Epidermal melanocyte (primary cell): ENCODE results near the gene MAPK11.

ENCODE experiments used
- DNase-seq: peaks from one replicate; pipeline ENCODE4 v3.0.0; 2011; ENCODE audit warnings: low spot score; ENCODE audit not compliant: insufficient read length

MAPK11 gene

DNA sequence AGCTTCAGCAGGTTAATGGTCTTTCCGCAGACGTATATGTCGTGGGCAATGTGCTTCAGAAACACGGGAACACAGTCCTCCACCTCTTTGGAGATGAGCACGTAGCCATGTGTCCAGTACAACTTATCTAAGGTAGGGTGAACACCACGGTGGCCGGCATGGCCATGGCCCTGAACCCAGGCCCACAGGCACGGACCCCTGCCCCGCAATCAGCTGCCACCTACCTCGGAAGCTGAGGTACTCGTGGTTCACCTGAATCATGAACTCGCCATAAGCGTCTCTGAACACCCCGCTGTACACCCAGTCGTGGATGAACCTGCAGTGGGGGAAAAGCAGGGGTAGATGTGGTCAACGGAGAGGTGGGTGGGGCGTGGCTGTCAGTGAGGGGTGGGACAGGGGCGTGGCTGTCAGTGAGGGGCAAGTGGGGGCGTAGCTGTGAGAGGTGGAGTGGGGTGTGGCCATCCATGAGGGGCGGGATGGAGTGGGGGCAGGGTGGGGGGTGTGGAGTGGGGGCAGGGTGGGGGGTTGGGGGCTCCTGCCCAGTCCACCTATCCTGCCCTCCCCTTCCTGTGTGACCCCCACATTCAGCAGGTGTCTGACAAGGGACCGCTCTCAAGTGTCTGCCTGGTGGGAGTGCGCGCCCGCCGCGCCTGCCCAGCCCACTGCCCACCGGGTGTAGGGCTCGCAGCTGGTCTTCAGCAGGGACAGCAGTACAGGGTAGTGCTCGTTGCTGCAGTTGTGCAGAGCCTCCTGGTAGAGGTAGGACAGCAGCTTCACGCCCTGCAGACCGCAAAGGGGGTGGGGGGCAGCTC is 43.9 kb downstream of the MAPK11 start:
- DNase-seq = no peak

DNA sequence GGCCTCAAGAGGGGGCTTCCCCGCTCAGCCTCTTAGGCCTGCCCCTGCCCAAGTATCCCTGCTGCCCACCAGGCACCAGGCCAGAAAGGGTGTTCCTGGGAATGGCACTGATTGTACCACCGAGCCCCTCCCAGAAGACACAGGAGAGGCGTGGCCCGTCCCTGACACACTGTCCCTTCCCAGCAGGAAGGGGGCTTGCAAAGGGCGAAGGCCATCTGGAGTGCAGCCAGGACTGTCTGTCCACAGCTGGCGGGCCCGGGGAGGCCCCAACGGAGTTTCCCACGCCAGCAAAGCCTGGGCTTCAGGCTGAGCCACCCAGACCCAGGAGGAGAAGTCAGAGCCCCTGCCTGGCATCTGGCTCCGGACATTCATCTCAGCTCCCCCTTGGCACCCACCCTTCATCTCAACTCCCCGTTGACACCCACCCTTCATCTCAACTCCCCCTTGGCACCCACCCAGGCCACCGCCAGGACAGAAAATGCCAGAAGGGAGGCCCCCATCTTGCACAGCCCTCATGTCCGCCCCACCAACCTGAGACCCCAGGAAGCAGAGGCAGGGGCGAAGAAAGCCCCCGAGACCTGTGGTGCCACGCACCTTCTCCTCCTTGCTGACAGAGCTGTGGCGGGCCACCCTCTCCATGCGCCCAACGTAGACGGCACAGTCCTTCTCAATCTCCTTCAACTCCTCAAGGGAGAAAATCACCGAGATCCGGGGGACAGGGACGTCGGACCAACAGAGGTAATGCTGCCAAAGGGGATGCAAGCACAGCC is 44.8 kb downstream of the MAPK11 start:
- DNase-seq = no peak

DNA sequence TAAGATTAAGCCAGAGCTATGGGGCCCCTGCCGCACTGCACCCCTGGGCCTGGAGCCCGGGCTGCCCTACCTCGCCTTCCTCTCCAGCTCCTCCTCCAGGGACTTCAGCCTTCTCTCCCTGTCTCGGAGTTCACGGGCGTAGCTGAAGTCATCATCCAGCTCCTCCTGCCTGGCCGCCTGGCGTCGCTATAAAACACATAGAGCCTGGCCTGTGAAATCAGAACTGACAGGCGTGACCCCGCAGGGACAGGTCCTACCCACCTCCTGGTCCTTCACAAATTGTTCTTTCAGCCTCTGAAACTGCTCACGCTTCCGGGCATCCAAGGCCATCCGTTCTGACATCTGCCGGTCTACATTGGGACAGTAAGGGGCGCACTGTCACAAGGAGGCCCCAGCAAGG is 46.1 kb downstream of the MAPK11 start:
- DNase-seq = no peak

DNA sequence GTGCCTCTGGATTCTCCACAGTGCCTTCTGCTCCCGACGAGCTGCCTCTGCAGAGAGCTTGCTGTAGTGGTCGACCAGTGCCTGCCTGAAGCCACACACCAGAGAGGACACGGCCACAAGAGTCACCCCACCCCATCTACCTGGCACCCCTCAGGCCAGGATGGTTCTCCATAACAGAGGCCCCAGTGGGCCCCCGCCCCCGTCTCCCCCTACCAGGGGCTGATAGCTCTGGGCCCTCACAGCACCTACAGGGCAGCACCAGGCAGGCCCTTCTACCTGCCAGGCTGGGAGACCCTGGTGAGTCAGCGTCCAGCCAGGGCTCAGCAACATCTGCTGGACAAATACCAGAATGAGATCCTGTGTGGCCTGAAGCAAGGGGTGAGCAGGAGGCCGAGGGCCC is 47.7 kb downstream of the MAPK11 start:
- DNase-seq = no peak

DNA sequence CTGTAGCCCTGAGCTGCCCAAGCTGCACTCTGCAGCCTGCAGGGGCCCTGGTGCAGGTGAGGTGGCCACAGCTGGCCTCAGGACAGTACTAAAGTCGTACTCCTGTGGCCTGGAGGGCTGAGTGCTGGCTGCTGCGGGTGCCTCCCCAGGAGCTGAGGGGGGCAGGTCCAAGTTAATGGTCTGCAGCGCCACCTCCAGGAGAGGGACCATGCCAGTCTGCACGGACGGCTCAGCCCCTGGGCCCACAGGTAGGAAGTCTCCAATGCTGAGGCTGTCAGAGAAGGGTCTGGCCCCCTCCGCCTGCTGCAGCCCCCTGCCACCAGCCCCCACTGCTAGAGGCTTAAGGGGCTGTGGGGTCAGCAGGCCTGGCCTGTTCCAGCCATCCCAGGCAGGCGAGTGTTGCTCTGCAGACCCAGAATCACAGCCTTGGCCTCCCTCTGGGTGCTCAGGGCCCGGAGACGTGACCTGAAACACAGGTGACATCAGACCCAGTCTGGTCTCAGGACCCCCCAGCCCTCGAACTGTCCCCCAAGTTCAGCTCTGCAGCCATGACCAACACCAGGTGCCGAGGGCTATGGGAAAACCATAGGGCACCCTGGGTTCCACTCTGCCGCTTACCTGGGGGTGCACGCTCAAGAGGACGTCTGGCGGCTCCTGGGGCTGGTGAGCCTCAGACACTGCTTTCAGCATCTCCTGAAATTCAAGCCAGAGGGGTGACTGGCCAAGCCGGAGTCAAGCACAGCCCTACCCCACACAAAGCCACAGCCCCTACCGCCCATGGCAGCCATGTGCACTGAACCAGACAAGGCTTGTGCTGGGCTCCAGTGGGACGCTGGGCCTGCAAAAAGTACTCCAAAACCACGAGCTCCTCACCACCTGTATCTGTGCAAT is 48.5 kb downstream of the MAPK11 start:
- DNase-seq = no peak

DNA sequence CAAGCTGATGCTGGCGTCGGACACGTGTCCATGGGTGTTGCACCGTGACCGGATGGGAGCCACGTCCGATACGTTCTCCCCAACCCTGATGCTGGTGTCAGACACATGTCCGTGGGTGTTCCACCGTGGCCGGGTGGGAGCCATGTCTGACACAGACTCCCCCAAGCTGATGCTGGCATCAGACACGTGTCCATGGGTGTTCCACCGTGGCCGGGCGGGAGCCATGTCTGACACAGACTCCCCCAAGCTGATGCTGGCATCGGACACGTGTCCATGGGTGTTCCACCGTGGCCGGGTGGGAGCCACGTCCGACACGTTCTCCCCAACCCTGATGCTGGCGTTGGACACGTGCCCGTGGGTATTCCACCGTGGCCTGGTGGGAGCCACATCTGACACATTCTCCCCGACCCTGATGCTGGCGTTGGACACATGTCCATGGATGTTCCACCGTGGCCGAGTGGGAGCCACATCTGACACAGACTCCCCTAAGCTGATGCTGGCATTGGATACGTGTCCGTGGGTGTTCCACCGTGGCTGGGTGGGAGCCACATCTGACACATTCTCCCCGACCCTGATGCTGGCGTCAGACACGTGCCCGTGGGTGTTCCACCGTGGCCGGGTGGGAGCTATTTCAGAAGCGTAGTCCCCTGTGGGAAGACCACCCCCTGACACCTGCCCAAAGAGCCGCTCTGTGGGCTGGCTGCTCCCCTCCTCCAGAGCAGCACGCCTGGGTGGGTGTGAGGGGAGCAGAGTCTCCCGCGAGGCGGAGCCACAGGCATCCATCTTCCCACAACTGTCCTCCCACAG is 49.4 kb downstream of the MAPK11 start:
- no peak for DNase-seq

DNA sequence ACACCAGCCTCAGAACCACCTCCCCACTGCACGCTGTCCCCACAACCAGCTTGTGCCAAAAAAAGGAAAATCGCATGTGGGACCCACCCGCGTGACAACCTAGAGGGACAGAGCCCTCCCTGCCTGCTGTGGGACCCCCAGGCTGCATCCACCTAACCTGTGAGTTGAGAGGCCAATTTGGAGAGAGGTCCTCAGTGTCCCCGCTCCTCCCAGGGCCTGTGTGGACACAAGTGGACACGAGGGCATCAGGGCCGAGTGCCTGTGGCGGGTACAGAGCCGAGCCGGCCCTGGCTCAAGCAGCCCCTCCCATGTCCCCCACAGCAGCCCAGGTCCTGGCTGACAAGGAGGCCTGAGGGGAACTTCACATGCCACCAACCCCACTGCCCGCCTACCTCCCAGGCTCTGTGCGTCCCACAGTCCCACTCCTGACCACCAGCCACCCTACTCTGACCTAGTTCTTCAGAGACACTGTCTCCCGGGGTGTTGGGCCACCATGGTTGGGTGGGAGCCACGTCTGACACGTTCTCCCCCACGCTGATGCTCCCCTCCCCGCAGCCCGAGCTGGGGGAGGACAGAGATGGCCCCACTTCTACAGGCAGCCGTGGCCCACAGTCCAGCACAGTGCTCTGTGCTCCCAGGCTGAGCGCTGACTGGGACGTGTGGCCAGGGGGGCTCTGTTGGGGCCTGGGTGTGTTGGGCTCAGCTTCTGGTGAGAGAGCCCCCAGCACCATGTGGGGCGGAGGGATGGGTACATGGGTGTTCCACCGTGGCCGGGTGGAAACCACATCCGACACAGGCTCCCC is 50.2 kb downstream of the MAPK11 start:
- DNase-seq = no peak

DNA sequence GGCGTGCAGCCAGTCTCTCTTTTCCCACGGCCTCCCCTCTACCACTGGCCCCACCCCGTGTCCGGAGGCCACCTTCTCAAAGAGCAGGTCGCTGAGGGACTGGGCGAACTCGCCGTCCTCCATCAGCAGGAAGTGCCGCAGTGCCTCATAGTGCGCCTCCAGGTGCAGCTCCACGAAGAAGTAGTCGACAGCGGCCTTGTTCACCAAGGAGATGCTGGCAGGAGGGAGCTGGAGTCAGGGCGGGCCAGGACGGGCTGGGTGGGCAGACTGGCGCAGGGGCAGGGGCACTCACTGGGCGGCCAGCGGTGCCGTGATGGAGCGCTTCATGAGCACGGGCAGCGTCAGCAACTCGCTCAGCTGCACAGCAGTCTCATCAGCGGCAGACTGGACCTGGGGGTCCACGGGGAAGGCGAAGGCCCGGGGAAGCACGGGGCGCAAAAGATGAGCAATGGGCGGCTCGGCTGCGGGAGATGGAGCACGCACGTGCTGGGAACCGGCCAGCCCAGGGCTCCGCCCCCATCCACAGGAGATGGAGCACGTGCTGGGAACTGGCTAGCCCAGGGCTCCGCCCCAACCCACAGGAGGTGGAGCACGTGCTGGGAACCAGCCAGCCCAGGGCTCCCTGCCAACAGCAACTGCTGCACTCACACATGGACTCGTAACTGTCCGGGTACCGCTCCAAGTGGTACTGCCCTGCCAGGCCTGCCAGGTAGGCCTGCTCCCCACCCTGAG is 51.0 kb downstream of the MAPK11 start:
- peak; percentile 74 for DNase-seq

DNA sequence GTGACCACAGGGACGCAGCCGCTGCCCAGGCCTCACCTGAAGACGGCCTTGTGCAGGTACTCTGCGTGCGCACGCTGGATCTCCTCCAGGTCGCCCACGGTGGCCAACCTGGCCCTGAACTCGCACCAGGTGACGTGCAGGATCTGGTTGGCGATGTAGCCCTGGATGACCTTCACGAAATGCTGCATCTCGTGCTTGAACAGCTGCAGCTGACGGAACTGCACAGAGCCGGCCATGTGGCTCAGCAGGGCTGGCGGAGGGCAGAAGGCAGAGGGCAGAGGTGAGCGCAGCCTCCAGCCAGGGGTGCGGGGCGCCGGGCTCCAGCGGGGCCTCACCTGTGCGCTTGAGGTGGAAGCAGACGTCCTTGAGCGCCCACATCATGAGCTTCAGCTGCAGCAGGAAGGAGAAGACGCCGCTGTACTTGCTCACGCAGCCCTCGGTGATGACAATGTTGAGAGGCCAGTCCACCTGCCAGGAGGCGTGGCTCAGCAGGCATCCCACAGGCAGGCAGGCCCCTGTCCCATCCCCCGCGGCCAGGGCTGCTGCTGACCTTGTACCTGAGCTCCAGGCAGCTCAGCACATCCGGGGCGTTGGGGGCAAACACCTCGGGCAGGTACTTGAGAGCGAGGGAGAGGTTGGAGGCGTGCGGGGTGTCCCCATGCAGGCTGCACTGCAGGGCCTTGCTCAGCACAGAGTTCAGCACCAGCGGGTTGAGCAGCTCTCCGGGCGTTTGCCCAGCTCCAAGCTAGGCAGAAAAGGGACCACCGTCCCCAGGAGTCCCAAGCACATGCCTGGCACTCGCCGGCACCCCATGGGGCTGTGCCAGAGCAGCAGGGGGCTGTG is 51.8 kb downstream of the MAPK11 start:
- no peak for DNase-seq

DNA sequence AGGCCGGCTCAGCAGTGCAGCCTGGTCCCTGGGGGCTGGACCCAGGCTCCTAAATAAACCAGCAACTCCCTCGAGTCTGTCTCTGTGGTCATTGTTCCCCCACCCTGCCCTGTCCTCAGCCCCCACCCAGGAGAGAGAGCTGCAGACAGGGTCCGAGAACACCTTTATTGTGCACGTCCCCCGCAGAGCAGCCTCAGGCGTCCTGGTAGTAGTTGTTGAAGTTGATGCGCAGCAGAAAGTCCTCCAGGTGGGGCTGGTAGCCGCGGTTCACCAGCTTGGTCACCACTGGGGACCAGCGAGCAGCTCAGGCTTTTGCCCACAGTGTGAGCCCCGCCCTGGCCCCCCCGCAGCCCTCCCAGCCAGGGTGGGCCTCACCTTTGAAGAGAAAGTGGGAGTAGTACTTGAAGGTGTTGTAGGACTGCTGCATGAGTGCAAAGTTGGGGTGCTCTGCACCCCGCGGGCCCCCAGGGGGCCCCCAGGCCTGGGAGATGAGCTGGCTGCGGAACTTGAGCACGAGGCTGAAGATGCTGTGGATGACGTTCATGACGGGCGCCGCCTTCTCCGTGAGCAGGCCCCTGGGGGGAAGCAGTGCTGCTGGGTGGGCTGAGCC is 52.5 kb downstream of the MAPK11 start:
- no peak for DNase-seq

DNA sequence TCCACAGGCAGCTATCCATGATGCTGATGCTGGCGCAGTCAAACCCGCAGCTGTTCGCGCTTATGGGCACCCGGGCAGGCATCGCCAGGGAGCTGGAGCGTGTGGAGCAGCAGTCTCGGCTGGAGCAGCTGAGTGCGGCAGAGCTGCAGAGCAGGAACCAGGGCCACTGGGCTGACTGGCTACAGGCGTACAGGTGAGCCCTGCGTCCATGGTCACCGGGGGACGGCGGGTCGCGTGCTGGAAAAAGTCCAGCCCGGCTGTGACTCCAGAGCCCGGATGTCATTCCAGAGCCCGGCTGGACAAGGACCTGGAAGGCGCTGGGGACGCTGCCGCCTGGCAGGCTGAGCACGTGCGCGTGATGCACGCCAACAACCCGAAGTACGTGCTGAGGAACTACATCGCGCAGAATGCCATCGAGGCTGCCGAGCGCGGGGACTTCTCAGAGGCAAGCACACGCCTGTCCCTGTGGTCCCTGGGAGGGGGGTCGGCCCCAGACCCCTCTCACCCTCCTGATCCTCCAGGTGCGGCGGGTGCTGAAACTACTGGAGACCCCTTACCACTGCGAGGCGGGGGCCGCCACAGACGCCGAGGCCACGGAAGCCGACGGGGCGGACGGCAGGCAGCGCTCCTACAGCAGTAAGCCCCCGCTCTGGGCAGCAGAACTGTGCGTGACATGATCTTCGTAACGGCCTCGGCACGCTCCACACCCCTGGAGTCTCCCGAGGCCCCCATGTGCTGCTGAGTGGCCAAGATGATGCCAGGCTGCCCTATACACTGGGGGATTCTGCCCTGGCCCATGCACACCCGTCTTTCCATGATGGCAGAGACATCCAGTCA is 53.3 kb downstream of the MAPK11 start:
- DNase-seq = no peak

DNA sequence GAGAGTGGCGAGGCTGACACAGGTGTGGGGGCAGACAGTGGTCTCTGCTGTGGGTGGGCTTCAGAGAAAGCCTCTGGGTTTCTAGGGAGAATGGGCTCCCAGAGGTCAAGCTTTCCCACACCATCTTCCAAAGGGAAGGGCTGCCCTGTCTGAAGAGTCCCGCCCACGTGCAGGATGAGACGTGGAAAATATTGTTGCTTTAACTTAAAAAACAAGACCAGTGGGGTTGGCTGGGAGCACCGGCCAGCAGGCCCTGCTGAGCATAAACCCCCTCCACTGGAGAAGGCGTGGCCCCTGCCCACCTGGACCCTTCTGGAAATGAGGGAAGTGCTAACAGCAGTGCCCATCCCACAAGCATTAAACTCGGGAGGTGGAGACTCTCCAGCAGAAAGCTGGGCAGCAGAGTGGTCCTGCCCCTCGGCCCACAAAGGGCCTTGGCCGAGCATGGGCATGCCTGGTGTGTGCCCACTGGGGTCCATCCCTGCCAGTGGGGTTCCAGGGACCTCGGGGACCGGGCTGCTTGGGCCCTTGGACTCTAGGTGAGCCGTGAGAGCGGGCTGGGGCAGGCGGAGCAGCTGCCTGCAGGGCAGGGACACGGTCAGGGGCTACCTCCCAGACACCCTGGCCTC is 54.0 kb downstream of the MAPK11 start:
- no peak for DNase-seq

DNA sequence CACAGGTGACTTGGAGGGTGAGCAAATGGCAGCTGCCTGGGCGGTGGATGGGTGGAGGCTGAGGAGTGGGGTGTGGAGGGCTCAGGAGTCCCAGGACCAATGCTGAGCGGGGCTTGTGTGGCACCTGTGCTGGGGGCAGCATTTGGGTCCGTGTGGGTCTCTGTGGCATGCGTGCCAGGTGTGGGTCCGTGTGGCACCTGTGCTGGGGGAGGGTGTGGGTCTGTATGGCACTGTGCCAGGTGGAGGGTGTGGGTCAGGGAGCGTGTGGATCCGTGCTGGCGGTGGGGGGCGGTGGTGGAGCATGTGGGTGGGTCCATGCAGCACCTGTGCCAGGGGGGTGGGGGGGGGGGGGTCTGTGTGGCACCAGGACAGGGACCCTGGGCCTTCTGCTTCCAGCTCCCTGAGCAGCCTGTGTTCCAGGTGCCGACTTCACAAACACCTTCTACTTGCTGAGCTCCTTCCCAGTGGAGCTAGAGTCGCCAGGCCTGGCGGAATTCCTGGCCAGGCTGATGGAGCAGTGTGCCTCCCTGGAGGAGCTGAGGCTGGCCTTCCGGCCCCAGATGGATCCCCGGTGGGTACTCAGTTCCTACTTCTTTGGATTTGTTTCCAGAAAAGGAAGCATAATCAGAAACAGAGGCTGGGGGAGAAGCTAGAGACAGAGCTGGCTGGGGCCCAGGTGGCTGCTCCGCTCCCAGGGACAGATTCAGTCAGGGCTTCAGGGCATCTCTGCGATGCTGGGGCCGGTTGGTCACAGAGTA is 54.7 kb downstream of the MAPK11 start:
- no peak for DNase-seq
